ENCODE data around the gene KCNJ15. TPM values are rescaled to one million over a fixed set of nuclear protein-coding genes. Genes with fewer than 3 reads are reported as not detected.
A peak's percentile ranks its signal among the peaks of the same experiment; 100 is the strongest.

KCNJ15 gene
- total RNA-seq, 1 experiment from 2014 or later: not detected

GRCh38 chr21:38349977-38350376 is 93.2 kb downstream of the KCNJ15 start:
- H3K36me3 ChIP-seq (ENCODE audit: insufficient read depth, low read length): no peaks in the 10 kb centered on the region
- no peak overlapping the region for H3K4me3 ChIP-seq (ENCODE audit: low read length)
- no peaks in the 10 kb centered on the region for H3K9me3 ChIP-seq (ENCODE audit: low read length)
- H3K4me2 ChIP-seq (ENCODE audit: low read depth, low read length, poor library complexity, severe bottlenecking): no peak overlapping the region
- H2AFZ ChIP-seq (ENCODE audit: low read length): no peak overlapping the region
- DNase-seq: no peak
- H3K9ac ChIP-seq (ENCODE audit: low read length): no peak overlapping the region
- no peaks in the 10 kb centered on the region for H3K9me2 ChIP-seq (replicated peaks; ENCODE audit: insufficient read depth, low read length)
- no peaks in the 10 kb centered on the region for H3K27me3 ChIP-seq (ENCODE audit: low read length)
- H3K27ac ChIP-seq (ENCODE audit: low read length): no peak overlapping the region
- peaks cover 9% of the 10 kb centered on the region for H3K4me1 ChIP-seq (ENCODE audit: low read length)
- no peaks in the 10 kb centered on the region for H4K20me1 ChIP-seq (ENCODE audit: insufficient read depth, low read depth, low read length)
- no peaks in the 10 kb centered on the region for H3K79me2 ChIP-seq (ENCODE audit: low read length)

- DNase-seq: no peak
- no peak overlapping the region for H3K27ac ChIP-seq (ENCODE audit: low read length)
Observed at GRCh38 chr21:38350684-38351083, 93.9 kb downstream of the KCNJ15 start.

GRCh38 chr21:38351176-38351959 is 94.6 kb downstream of the KCNJ15 start:
- no peak overlapping the region for H3K4me3 ChIP-seq (ENCODE audit: low read length)
- no peaks in the 10 kb centered on the region for H3K9me3 ChIP-seq (ENCODE audit: low read length)
- H3K9ac ChIP-seq (ENCODE audit: low read length): no peak overlapping the region
- no peak overlapping the region for H2AFZ ChIP-seq (ENCODE audit: low read length)
- no peaks in the 10 kb centered on the region for H3K27me3 ChIP-seq (ENCODE audit: low read length)
- peaks cover 9% of the 10 kb centered on the region for H3K4me1 ChIP-seq (ENCODE audit: low read length)
- no peaks in the 10 kb centered on the region for H4K20me1 ChIP-seq (ENCODE audit: insufficient read depth, low read depth, low read length)
- no peak for DNase-seq
- H3K27ac ChIP-seq (ENCODE audit: low read length): no peak overlapping the region
- H3K79me2 ChIP-seq (ENCODE audit: low read length): no peaks in the 10 kb centered on the region
- H3K4me2 ChIP-seq (ENCODE audit: low read depth, low read length, poor library complexity, severe bottlenecking): no peak overlapping the region
- no peaks in the 10 kb centered on the region for H3K9me2 ChIP-seq (replicated peaks; ENCODE audit: insufficient read depth, low read length)
- H3K36me3 ChIP-seq (ENCODE audit: insufficient read depth, low read length): no peaks in the 10 kb centered on the region

More at GRCh38 chr21:38350684-38351083, 93.9 kb downstream of the KCNJ15 start:
- Histone ChIP-seq H3K27me3 (ENCODE audit: low read length) (no peaks in the 10 kb centered on the region), H3K9ac (ENCODE audit: low read length) (no peak overlapping the region), H4K20me1 (ENCODE audit: insufficient read depth, low read depth, low read length) (no peaks in the 10 kb centered on the region), H3K4me1 (ENCODE audit: low read length) (peaks cover 9% of the 10 kb centered on the region), H2AFZ (ENCODE audit: low read length) (no peak overlapping the region), H3K9me3 (ENCODE audit: low read length) (no peaks in the 10 kb centered on the region), H3K79me2 (ENCODE audit: low read length) (no peaks in the 10 kb centered on the region), H3K4me3 (ENCODE audit: low read length) (no peak overlapping the region), H3K4me2 (ENCODE audit: low read depth, low read length, poor library complexity, severe bottlenecking) (no peak overlapping the region), H3K36me3 (ENCODE audit: insufficient read depth, low read length) (no peaks in the 10 kb centered on the region), H3K9me2 (replicated peaks; ENCODE audit: insufficient read depth, low read length) (no peaks in the 10 kb centered on the region)

- Histone ChIP-seq H3K9me2 (replicated peaks; ENCODE audit: insufficient read depth, low read length) (no peaks in the 10 kb centered on the region), H3K4me3 (ENCODE audit: low read length) (no peak overlapping the region), H3K36me3 (ENCODE audit: insufficient read depth, low read length) (no peaks in the 10 kb centered on the region), H3K4me2 (ENCODE audit: low read depth, low read length, poor library complexity, severe bottlenecking) (no peak overlapping the region), H3K9me3 (ENCODE audit: low read length) (no peaks in the 10 kb centered on the region), H3K27me3 (ENCODE audit: low read length) (no peaks in the 10 kb centered on the region), H3K79me2 (ENCODE audit: low read length) (no peaks in the 10 kb centered on the region), H3K4me1 (ENCODE audit: low read length) (peaks cover 9% of the 10 kb centered on the region), H3K27ac (ENCODE audit: low read length) (no peak overlapping the region), H3K9ac (ENCODE audit: low read length) (no peak overlapping the region), H4K20me1 (ENCODE audit: insufficient read depth, low read depth, low read length) (no peaks in the 10 kb centered on the region), H2AFZ (ENCODE audit: low read length) (no peak overlapping the region)
- no peak for DNase-seq
Observed at GRCh38 chr21:38351961-38352521, 95.2 kb downstream of the KCNJ15 start.

- H3K4me2 ChIP-seq (ENCODE audit: low read depth, low read length, poor library complexity, severe bottlenecking): no peak overlapping the region
- peaks cover 9% of the 10 kb centered on the region for H3K4me1 ChIP-seq (ENCODE audit: low read length)
- DNase-seq: peak; percentile 66
- H3K4me3 ChIP-seq (ENCODE audit: low read length): no peak overlapping the region
- no peak overlapping the region for H3K27ac ChIP-seq (ENCODE audit: low read length)
- H4K20me1 ChIP-seq (ENCODE audit: insufficient read depth, low read depth, low read length): no peaks in the 10 kb centered on the region
- no peaks in the 10 kb centered on the region for H3K79me2 ChIP-seq (ENCODE audit: low read length)
- H3K27me3 ChIP-seq (ENCODE audit: low read length): no peaks in the 10 kb centered on the region
- no peaks in the 10 kb centered on the region for H3K9me2 ChIP-seq (replicated peaks; ENCODE audit: insufficient read depth, low read length)
- no peaks in the 10 kb centered on the region for H3K36me3 ChIP-seq (ENCODE audit: insufficient read depth, low read length)
- no peaks in the 10 kb centered on the region for H3K9me3 ChIP-seq (ENCODE audit: low read length)
- H3K9ac ChIP-seq (ENCODE audit: low read length): no peak overlapping the region
- H2AFZ ChIP-seq (ENCODE audit: low read length): no peak overlapping the region
Observed at GRCh38 chr21:38352536-38353219, 95.9 kb downstream of the KCNJ15 start.

- H3K9ac ChIP-seq (ENCODE audit: low read length): no peak overlapping the region
- no peak overlapping the region for H3K27ac ChIP-seq (ENCODE audit: low read length)
- peaks cover 9% of the 10 kb centered on the region for H3K4me1 ChIP-seq (ENCODE audit: low read length)
- no peaks in the 10 kb centered on the region for H3K79me2 ChIP-seq (ENCODE audit: low read length)
- H3K4me2 ChIP-seq (ENCODE audit: low read depth, low read length, poor library complexity, severe bottlenecking): no peak overlapping the region
- H3K4me3 ChIP-seq (ENCODE audit: low read length): no peak overlapping the region
- no peaks in the 10 kb centered on the region for H3K9me3 ChIP-seq (ENCODE audit: low read length)
- no peak for DNase-seq
- no peaks in the 10 kb centered on the region for H3K9me2 ChIP-seq (replicated peaks; ENCODE audit: insufficient read depth, low read length)
- H3K36me3 ChIP-seq (ENCODE audit: insufficient read depth, low read length): no peaks in the 10 kb centered on the region
- no peaks in the 10 kb centered on the region for H4K20me1 ChIP-seq (ENCODE audit: insufficient read depth, low read depth, low read length)
- no peak overlapping the region for H2AFZ ChIP-seq (ENCODE audit: low read length)
- H3K27me3 ChIP-seq (ENCODE audit: low read length): no peaks in the 10 kb centered on the region
Observed at GRCh38 chr21:38354231-38354630, 97.4 kb downstream of the KCNJ15 start.

GRCh38 chr21:38354746-38355145 is 98.0 kb downstream of the KCNJ15 start:
- Histone ChIP-seq H2AFZ (ENCODE audit: low read length) (no peak overlapping the region), H4K20me1 (ENCODE audit: insufficient read depth, low read depth, low read length) (no peaks in the 10 kb centered on the region), H3K4me2 (ENCODE audit: low read depth, low read length, poor library complexity, severe bottlenecking) (no peak overlapping the region), H3K79me2 (ENCODE audit: low read length) (no peaks in the 10 kb centered on the region), H3K9me3 (ENCODE audit: low read length) (no peaks in the 10 kb centered on the region), H3K36me3 (ENCODE audit: insufficient read depth, low read length) (no peaks in the 10 kb centered on the region), H3K27ac (ENCODE audit: low read length) (no peak overlapping the region), H3K9ac (ENCODE audit: low read length) (no peak overlapping the region), H3K4me3 (ENCODE audit: low read length) (no peak overlapping the region), H3K4me1 (ENCODE audit: low read length) (peaks cover 9% of the 10 kb centered on the region), H3K27me3 (ENCODE audit: low read length) (no peaks in the 10 kb centered on the region), H3K9me2 (replicated peaks; ENCODE audit: insufficient read depth, low read length) (no peaks in the 10 kb centered on the region)
- no peak for DNase-seq

GRCh38 chr21:38355353-38355752 is 98.6 kb downstream of the KCNJ15 start:
- no peak overlapping the region for H3K4me2 ChIP-seq (ENCODE audit: low read depth, low read length, poor library complexity, severe bottlenecking)
- no peaks in the 10 kb centered on the region for H3K79me2 ChIP-seq (ENCODE audit: low read length)
- H3K9me3 ChIP-seq (ENCODE audit: low read length): no peaks in the 10 kb centered on the region
- no peaks in the 10 kb centered on the region for H3K9me2 ChIP-seq (replicated peaks; ENCODE audit: insufficient read depth, low read length)
- no peaks in the 10 kb centered on the region for H4K20me1 ChIP-seq (ENCODE audit: insufficient read depth, low read depth, low read length)
- H3K27ac ChIP-seq (ENCODE audit: low read length): no peak overlapping the region
- H3K4me3 ChIP-seq (ENCODE audit: low read length): no peak overlapping the region
- H3K4me1 ChIP-seq (ENCODE audit: low read length): peaks cover 9% of the 10 kb centered on the region
- H2AFZ ChIP-seq (ENCODE audit: low read length): no peak overlapping the region
- H3K27me3 ChIP-seq (ENCODE audit: low read length): no peaks in the 10 kb centered on the region
- no peak for DNase-seq
- H3K9ac ChIP-seq (ENCODE audit: low read length): no peak overlapping the region
- no peaks in the 10 kb centered on the region for H3K36me3 ChIP-seq (ENCODE audit: insufficient read depth, low read length)

Data from Karpas-422 (cell line).